Activated naive CD4-positive, alpha-beta T cell treated with Interleukin-2 at 50 U/mL for 16 hours (primary cell): ENCODE measurements around the gene PEX1.
"Not testable (repeated sequence)": the region's sequence is repeated elsewhere in the genome, so short reads cannot be mapped to it uniquely, and the experiment has no call there.

Experiments
- DNase-seq: peaks from one replicate; pipeline ENCODE4 v3.0.0-alpha.2; 2020

The PEX1 gene

DNA sequence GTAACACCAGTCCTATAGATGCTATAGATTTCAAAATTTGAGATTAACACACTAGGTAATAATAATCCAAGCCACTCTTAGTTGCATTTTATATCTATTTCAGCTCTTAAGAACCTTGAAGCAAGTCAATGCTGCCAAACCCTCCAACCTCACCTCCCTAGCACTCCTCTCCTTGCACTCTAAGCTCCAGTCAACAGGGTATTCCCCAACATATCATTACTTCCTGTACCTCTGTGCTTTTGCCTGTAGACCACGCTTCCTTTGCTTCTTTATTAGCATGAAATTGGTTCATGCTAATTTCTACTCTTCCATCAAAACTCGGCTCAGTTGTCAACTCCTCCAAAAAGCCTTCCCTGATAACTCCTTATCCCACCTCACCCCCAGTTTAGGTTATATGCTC lies 24.6 kb downstream of the PEX1 start:
- DNase-seq, result no peak

DNA sequence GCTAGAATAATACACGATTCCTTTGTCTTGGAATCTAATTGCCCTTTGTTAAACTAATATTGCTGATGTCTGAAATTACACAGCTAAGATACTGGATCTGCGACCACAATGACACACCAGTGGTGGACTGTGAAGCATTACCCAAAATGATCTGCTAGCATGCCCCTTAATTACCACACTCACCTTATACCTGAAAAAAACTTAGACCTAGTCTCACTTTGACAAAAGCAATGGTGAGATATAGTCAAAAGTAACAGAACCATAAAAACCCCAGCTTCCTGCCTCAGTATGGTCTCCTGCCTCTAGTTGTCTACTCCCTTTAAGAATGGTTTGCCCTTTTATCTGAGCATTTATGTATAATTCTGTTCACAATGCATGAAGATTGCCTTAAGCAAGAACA lies 29.8 kb downstream of the PEX1 start:
- no peak for DNase-seq

DNA sequence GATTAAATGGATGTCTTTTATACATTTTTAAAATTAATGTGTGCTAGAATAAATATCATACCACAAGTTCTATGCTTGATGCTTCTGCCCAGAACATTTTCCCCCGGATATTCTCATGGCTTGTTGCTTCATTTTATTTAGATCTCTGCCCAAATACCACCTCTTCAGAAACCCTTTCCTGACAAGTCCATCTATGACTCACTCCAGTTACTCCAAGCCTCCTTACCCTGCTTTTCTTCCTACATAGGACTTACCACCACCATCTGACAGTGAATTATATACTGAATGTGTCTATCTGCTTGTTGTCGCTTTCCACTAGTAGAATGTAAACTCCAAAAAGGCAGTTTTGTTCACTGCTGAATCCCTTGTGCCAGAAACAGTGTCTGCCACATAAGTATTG lies 31.4 kb downstream of the PEX1 start:
- no peak for DNase-seq

DNA sequence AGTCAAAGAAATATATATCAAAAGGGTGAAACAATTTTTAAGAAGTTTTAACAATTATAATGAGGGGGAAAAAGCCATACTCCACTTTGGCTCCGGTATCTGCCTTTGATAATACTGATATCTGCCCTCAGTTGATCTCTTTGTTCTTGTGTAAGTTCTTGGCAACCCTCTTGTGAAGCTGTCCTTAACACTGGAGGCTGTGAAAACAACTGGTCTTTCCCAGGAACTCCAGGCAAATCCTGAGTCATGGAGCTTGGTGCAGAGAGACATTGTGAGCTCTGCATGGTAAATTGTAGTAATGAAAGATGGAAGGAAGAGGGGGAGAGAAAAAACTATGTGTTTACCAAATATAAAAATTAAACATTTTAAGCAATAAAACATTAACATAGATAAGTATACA lies 38.7 kb downstream of the PEX1 start:
- no peak for DNase-seq

DNA sequence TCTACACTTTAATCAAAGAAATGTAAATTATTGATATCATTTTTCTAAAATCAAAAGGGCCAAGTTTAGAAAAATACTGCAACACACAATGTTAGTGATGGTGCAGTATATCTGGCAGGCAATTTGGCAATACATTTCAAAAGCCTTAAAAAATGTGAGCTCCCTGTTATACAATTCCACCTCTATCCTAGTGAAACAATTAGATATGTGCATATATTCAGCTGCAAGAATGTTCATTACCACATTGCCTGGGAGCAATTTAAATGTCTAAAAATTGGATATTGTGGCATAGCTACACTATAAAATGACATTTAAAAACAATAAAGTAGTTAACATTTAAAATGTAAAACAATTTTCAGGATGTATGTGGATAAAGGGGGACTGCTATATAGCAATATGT lies 40.5 kb downstream of the PEX1 start:
- no peak for DNase-seq

DNA sequence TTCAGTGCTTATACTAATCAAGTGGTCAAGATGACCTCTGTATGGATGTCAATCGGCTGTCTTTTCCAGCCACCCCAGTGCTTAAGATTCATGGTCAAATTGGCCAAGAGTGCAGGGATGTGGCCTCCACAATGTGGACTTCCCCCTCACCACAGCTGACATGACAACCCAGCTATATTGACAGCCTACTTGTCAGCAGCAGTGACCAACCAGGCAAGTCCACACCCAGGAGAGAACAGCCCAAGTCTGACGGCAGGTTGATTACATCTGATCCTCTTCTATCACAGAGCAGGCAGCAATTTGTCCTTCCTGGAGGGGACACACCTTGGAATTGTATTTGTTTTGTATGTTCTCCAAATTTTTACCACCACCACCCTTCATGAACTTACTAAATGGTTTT lies 42.3 kb downstream of the PEX1 start:
- DNase-seq, result no peak

DNA sequence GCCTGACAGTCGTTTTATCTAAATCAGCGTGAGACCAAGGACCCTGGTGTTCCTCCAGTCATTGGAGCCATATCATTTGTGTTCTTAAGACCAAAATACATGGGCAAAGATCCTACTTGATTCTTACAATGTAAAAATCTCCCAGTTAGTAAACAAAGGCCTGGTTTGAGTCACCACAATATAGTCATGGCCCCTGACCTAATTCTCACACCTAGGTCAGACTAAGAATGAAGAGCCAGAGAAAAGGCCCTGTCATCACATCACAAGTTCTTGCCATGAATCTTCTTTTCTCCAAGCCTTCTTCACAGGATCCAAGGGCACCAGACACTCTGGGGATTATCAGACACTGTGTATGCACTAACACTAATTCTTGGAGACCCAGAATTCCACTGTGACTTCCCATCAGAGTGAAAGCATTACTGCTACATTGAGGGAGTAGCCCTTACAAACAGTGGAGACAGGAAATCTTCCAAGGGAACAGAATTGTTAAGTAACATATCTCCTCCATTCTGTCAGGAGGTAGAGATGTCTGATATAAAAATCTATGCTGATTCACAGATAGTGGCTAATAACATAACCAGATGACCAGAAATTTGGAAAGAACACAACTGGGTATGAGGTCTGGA lies 42.9 kb downstream of the PEX1 start:
- DNase-seq, result no peak

DNA sequence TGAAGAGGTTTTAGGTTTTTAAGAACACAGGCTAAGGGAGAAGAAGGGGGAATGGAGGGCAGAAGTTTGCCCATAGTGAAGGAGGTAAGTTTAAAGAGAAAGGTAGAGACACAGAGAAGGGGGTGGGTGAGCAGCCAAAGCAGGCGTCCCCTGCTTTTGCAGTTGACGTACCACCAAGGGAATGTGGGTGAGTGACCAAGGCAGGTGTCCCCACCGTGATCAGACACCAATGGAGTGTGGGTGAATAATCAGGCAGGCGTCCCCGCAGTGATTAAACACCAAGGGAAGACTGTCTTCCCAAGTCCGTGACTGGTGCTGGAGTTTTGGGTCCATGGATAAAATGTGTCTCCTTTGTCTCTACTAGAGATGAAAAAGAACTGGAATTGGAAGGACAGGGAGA lies 44.1 kb downstream of the PEX1 start:
- DNase-seq, result not testable (repeated sequence)

DNA sequence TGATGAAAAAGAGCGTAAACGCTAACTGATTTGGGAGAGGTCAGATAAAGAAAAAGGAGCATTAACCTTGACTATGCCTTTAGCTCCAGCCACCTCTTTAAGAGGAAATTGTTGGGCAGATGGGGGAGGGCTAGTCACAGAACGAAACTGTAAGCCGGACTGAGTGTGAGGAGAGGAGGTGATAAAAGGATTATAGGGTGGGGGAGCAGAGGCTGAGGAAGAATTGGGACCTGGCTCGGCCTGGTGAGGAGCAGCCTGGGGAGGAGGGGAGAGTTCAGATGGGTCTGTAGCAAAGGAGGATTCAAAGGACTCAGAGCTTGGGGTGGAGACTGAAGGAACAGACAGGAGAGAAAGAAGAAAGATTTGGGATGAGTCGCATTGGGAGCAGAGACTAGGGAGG lies 44.7 kb downstream of the PEX1 start:
- DNase-seq, result not testable (repeated sequence)

DNA sequence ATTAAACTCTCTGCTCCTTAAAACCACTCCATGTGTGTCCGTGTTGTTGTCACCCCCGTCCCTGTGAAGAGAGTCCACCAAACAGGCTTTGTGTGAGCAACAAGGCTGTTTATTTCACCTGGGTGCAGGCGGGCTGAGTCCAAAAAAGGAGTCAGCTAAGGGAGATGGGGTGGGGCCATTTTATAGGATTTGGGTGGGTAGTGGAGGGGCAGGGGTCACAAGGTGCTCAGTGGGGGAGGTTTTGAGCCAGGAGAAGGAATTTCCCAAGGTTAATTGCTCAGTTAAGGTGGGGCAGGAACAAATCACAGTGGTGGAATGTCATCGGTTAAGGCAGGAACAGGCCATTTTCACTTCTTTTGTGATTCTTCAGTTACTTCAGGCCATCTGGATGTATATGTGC lies 49.2 kb downstream of the PEX1 start:
- not testable (repeated sequence) for DNase-seq

DNA sequence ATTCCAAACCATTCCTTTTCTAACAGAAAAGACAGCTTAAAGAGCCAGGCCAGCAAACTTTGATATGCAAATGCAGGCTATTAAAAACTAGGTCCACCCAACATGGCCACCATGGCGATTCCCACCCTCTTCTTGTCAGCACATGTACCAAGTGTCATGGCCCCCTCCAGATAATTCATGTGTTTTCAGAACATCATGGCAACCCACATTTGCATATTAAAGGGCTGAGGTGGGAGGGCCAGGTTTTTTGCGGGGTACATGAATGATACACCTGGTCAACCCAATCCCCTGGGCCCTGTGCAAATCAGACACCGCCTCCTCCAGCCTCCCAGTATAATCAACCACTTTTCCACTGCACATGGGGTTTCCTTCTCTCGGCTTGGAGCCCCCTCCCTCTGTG lies 49.6 kb downstream of the PEX1 start:
- DNase-seq, result no peak

DNA sequence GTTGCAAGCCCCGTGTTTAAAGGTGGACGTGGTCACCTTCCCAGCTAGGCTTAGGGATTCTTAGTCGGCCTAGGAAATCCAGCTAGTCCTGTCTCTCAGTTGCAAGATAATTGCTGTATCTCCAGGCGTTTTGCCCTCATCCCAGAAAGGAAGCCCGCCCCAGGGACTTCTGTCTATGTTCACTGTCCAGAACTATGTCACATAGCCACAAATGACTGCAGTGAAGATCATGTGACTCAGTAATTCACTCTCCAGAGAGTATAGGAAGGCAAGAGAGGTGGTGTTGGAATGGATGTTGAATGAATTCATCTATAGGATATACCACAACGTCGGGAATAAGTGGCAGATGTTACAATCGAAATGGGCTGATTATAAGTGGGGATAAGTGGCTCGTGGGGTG lies 50.2 kb downstream of the PEX1 start:
- DNase-seq, result no peak

DNA sequence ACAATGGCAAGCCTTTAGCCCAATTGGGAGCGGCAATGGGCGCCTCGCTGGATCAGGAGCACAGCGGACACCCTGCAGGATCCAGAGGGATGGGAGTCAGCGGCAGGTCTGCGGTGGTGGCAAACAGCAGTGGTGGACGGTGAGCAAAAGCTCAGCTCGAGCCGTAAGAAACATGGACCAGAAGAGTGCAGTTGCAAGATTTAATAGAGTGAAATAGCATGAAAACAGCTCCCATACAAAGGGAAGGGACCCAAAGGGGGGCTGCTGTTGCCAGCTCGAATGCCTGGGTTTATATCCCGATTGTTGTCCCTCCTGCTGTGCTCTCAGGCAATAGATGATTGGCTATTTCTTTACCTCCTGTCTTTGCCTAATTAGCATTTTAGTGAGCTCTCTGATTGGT lies 50.6 kb downstream of the PEX1 start, which contains the start of gene ERVW-1:
Gene ERVW-1 (minus strand): TSS at position 266 of the 400 bp plus-strand sequence. CDS start 7,565 bp downstream, outside the sequence.
- not testable (repeated sequence) for DNase-seq

DNA sequence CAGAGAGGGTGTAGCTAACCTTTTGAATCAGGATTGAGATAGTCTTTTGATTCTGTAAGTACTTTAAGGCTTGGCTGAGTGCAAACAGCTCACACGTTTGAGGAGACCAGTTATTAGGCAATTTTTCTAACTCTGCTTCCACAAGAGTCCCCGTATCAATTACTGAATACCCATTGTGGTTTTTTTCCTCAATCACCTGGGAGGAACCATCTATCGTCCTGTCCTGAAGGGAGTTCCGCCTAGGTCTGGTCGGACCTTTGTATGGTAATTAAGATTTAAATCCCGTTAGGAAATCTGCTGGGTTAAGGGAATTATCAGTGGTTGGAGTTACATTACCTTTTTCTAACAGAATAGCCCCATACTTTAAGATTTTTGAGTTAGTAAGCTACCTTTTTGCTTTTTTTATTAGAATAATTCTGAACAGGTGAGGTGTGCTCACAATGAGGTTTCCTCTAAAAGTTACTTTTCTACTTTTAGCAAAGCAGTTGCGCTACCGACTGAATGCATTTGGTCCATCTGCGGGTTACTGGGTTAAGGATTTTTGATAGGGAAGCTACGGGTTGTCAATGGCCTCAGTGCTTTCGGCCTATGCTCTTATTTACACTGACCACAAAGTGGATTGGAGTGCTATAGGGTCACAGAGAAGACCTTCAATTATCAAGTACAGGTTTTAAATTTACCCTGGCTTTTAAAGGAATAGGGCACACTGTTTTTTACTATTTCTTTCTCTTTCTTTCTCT lies 52.3 kb downstream of the PEX1 start:
- not testable (repeated sequence) for DNase-seq

DNA sequence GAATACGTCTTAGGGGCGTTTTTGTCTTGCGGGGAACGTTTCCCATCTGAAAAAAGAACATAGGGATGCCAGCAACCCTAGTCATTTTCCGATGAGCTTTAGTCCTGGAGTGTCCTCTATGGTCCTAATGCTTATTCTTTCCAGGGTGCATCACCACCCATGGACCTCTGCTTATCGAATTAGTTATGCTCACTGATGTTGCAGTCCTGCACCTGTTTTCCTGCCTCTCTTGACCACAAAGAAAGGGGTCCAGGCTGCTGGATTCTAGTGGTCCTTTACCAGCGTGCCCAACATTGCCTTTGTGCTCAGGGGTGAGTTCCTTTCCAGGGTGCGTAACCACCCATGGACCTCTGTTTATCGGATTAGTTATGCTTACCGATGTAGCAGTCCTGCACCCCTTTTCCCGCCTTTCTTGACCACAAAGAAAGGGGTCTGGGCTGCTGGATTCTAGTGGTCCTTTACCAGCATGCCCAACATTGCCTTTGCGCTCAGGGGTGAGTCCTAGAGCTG lies 53.0 kb downstream of the PEX1 start:
- DNase-seq, result not testable (repeated sequence)

DNA sequence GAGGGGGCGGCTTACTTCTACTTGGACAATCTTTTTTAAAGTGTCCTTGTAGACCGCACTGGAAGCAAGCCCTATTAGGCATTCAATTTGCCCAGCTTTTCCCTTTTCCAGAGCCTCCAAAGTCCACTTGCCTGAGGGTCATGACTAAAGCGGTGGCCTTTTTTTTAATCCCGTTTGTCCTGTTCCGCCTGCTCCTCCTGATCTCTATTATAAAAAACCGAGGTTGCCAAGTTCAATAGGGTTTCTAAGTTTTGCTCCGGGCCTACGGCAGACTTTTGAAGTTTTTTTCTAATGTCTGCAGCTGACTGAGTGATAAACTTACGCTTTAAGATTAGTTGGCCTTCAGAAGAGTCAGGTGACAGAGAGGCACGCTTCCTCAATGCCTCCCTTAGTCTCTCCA lies 54.3 kb downstream of the PEX1 start:
- not testable (repeated sequence) for DNase-seq

DNA sequence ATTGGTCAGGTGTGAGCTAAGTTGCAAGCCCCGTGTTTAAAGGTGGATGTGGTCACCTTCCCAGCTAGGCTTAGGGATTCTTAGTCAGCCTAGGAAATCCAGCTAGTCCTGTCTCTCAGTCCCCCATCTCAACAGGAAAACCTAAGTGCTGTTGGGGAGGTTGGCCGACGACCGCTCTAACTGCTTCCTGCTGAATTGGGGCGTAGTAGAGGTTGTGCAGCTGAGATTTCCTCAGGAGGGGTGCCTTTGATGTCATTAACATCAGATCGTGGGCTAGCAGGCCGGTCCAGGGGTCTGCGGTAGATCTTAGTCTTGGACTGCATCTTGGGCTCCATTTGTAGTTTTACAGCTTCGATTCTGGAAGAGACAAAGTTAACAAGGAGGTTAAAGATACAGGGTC lies 59.7 kb downstream of the PEX1 start:
- DNase-seq, result not testable (repeated sequence)

DNA sequence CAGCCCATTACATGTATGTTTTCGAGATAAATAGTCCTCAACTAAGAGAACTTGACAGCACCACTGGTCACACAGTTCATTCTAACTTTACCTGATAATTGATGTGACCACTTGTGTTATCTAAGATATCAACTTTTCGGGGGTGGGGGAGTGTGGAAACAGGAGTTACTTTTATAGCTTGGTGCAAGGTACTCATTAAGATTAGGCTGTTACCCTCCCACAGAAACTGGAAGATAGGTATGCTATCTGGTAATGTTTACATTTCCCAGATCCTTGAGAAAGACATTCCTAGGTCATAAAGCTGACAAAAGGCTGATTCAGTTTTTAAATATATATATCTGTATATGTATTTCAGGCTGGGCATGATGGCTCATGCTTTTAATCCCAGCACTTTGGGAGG lies 61.6 kb downstream of the PEX1 start:
- DNase-seq, result no peak

DNA sequence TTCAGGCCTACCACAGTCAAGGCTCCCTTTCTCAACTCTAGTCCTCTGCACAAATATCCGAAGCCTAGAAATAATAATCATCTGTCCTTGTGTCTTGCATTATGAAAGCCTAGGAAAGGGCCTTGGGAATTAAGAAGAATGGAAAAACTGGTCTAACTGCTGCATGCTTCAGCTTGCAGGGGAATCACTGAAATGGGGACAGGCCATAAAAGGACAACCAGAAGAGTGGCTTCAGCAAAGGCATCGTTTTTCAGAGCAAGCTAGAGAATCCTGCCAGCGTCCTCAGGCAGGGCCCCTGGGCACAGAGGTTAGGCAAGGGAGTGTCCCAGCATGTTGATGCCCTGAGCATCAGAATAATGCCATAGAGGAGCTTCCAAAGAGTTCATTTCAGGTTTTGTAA lies 63.8 kb downstream of the PEX1 start:
- no peak for DNase-seq

DNA sequence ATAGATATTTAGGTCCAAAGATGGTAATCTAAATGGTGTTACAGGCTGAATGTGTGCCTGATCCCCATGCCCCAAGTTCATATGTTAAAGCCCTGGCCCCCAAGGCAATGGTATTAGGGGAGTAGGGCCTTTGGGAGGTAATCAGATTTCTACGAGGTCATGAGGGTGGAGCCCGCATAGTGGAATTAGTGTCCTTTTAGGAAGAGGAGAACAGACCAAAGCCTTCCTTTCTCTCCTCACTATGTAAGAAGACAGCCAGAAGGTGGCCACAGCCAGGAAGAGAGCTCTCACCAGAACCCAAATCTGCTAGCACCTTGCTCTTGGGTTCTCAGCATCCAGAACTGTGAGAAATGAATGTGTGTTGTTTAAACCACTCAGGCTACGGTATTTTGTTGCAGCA lies 65.8 kb downstream of the PEX1 start:
- DNase-seq, result no peak

DNA sequence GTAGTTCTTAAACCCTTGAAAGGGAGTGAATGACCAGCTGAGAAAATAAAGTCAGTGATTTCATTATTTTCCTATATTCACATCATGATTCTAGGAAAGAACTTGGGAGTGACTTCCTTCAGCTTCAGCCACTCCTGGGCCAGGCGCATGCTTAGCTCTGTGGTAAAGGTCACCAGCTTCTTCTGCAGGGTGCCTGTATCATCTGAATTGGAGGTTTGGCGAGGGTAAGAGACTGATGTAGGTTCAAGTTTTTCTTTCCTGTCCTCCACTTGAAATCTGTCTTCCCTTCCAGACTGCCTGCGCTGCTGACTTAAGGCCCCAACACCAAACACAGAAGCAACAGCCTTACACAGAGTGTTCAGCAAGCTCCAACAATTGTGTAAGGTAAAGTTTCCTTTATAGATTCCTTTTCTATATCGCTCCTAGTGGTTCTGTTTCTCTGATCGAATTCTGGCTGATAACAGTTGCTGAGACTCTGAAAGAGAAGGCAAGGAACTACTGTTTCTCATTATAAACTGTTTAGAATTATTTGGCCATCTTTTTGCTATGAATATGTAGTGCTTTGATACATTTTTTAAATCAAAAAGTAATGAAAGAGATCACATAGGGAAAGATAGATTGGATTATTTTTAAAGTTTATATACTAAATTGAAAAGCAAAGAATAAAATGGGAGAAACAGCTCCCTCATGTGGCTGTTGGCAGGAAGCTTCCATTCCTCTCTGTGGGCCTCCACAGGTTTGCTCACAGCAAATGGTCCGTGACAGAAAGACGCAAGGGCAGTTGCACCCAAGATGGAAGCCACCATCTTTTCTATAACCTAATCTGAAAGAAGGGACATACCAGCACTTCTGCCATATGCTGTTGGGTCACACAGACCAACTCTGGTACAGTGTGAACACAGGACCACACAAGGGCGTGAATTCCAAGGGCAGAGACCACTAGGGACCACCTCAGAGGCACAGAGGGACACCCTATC lies 67.0 kb downstream of the PEX1 start:
- DNase-seq, result peak; percentile 9

DNA sequence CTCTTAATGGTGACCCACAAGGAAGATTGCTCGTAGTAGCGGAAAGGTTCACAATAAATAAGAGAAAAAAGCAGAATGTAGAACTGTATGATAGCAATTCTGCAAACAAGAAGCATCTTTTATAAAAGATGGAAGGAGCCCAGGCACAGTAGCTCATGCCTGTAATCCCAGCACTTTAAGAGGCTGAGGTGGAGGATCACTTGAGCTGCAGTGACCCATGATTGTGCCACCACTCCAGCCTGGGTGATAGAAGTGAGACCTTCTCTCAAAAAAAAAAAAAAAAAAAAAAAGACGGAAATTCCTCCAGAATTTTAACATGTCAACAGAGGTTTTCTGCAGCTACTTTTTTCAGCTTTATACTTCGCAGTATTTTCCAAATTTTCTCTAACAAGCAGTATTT lies 67.8 kb downstream of the PEX1 start:
- DNase-seq, result no peak

DNA sequence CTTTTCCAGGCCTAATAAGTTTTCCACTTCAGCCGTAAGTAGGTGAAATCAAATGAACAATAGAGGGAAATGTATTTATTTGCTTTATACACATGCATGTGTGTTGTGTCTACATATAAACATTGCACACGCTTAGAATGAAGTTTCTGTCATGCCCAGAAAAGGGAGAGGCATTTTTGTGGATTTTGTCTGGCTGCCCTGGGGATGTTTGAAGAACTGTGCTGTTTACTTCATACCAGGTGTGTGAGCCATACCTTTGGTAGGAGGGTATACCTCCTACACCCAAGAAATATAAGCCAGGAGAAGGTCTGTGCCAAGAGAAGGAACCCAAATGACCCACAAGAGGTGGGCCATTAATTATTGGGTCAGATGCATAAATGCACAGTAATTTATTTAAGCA lies 68.2 kb downstream of the PEX1 start:
- no peak for DNase-seq
